Left lobe of liver (tissue), 2 donors: ENCODE data around the gene PRMT3. TPM values are rescaled to one million over a fixed set of nuclear protein-coding genes. Genes with fewer than 3 reads are reported as not detected.
"Not testable (repeated sequence)": the region's sequence is repeated elsewhere in the genome, so short reads cannot be mapped to it uniquely, and the experiment has no call there.

ENCODE experiments used
- ATAC-seq: fragments of 200-7000 bp; cut with Tn5 transposase; one replicate; pipeline ENCODE4 v1.9.1; 2020; ENCODE audit warnings: mild to moderate bottlenecking, moderate library complexity
- DNase-seq: peaks from one replicate; pipeline ENCODE4 v3.0.0-alpha.2; 2020; ENCODE audit warnings: low spot score
- total RNA-seq: library from RNA; stranded (reverse); gene quantifications from one replicate; pipeline ENCODE4 v1.2.1, GENCODE V29; 2021
- donor health status: DM: no; HTN: no; CAD: no; lungs with moderate emphysema.
- donor health status: DM: no; HTN: yes; CAD: no.

PRMT3 gene
- total RNA-seq, result 4.1 TPM

GRCh38 chr11:20387261-20388095 lies at the start of gene PRMT3:
PRMT3 (plus strand) TSS chr11:20387716; CDS start chr11:20387747, 31 bp downstream.
- ATAC-seq (peak; percentile 95), DNase-seq (peak; percentile 97)

DNA sequence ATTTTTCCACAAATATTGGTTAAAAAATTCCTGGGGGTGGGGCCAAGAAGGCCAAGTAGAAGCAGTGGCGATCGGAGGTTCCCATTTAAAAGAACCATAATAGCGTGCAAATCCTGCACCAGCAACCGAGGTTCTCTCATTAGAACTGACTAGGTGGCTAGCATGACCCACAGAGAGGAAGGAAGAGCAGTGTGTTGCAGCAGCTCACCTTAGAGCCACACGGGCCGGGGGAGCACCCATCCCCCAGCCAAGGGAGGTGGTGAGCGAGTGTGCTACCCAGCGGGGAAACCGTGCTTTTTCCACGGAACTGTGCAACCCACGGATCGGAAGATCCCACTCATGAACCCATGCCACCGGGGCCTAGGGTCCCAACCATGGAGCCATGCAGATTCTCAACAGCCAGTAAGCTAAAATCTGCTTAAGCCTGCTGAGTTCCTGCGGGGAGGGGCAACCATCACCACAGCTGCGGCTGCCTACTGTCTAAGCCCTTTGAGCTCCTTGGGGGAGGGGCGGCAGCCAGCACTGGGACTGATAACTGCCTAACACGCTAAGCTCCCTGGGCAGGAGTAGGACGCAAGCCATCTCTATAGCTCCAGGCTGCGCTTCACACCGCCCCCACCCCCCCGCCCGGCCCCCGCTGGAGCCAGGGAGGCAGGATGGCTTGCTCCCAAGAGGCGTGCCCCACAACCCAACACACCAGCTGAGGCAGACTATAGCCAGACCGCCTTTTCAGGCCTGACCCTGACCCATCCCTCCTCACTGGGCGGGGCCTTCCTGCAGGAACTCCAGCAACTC lies 45.0 kb upstream of the PRMT3 start:
- DNase-seq (no peak), ATAC-seq (no peak)

GRCh38 chr11:20351136-20351535 lies 36.4 kb upstream of the PRMT3 start:
- DNase-seq (no peak), ATAC-seq (no peak)

- ATAC-seq (no peak), DNase-seq (no peak)
Observed at GRCh38 chr11:20351751-20352262, 35.7 kb upstream of the PRMT3 start.

- DNase-seq (no peak), ATAC-seq (peak; percentile 72)
Observed at GRCh38 chr11:20353829-20354434, 33.6 kb upstream of the PRMT3 start.

GRCh38 chr11:20355221-20356219 lies 32.0 kb upstream of the PRMT3 start:
- peak; percentile 55 for DNase-seq
- peak; percentile 81 for ATAC-seq

DNA sequence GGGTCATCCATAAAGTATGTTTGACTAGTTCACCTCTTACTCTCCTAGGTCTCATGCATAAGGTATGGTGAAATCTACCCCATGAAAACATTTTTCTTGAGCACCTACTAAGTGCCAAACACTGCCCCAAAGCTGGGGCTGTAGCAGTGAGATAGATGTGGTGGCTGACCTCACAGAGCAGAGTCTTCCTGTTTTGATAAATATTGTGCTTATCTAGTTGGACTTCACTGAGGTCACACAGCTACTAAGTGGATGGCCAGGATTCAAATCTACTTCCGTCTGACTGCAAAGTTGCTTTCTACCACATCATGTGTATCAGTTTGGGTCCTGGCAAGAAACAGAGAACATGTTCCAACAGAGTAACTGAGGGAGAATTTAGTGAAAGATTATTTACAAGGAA lies 30.4 kb upstream of the PRMT3 start:
- DNase-seq, result no peak
- ATAC-seq, result peak; percentile 50

DNA sequence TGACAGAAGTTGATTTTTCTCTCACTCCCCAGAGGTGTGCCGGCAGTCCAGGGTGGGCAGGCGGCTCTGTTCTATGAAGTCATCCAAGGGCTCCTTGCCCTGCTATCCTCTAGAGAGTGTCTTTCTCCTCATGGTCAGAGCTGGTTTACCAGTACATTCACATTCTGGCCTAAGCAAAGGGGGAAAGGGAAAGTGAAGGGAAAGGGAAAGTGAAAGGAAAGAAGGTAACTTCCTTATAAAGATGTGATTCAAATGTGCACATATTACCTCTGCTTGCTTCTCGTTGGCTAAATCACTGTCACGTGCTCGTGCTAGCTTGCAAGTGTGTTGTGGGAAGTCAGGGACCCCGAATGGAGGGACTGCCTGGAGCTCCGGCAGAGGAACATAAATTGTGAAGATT lies 26.9 kb upstream of the PRMT3 start:
- DNase-seq (peak; percentile 50), ATAC-seq (peak; percentile 56)

DNA sequence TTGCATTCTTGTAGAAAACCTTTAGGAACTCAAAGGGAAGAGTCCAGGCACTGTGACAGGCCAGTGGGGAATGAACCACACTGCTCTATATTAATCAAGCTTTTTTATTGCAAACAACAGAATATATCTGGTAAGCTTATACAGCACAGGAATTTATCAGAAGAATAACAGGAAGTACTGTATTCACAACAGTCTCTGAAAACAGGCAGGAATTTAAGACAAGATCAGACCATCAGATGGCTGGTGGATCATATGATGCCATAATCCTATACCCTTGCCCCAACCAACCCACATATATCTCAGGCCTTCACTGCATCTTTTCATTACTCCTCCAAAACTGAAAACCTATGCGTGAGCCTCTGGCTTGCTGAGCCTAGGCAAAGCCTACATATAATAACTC lies 25.0 kb upstream of the PRMT3 start:
- DNase-seq (no peak), ATAC-seq (no peak)

- DNase-seq (no peak), ATAC-seq (peak; percentile 3)
Observed at GRCh38 chr11:20363149-20363499, 24.4 kb upstream of the PRMT3 start.

DNA sequence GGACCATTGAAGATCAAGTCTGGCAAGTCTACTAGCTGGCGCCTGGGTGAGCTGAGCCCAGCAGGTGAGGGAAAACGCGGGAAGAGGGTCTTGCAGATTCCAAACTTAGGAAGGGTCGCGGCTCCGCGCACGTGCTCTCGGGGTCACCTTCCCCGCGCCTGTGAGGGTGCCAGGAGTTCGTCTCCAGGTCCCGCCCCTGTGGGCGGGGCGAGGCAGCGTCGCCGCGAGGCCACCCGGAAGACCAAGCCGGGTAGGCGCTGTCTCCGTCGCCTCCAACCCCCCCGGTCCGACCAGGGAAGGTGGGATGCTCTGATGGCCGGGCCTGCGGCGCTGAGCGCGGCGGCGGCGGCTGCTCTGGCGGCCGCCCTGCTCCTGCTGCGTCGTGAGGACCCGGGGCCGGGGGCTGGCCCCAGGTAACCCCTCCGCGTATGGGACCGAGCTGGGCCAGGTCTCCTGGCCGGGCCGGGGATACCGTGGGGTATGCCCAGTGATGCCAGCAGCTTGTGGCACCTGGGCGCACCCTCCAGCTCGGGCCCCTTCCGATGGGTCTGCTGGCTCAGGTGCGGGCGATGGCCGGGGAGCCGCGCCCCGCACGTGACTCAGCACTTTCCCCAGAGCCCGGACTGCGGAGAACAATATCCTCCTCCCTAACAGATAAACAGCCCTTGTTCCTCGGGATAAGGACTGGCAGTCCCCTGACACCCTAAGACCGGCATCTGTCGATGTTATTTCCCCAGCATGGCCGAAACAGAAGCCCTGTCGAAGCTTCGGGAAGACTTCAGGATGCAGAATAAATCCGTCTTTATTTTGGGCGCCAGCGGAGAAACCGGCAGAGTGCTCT lies 23.8 kb upstream of the PRMT3 start, which contains the start of gene HTATIP2:
Gene HTATIP2, plus strand, starts transcription at position 215 of the 841 bp plus-strand sequence. Its CDS starts 524 bp downstream, at position 739.
- ATAC-seq (peak; percentile 91), DNase-seq (peak; percentile 78)

- DNase-seq (peak; percentile 47), ATAC-seq (peak; percentile 40)
Observed at GRCh38 chr11:20364341-20364792, 23.1 kb upstream of the PRMT3 start.

DNA sequence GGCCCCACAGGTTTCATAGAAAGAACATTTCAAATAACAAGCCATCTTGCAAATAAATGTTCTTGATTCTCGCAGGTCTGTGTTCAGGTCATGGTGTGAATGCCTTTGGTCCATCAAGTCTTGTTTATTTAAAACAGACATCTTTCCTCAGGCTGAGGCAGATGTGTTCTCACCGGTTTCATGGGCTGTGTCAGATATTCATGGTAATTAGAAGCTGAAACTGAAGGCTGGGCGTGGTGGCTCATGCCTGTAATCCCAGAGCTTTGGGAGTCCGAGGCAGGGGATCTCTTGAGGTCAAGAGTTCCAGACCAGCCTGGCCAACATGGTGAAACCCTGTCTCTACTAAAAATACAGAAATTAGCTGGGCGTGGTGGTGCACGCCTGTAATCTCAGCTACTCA lies 22.1 kb upstream of the PRMT3 start:
- not testable (repeated sequence) for ATAC-seq, DNase-seq

- ATAC-seq, result no peak
- no peak for DNase-seq
Observed at GRCh38 chr11:20367313-20367948, 20.1 kb upstream of the PRMT3 start.

DNA sequence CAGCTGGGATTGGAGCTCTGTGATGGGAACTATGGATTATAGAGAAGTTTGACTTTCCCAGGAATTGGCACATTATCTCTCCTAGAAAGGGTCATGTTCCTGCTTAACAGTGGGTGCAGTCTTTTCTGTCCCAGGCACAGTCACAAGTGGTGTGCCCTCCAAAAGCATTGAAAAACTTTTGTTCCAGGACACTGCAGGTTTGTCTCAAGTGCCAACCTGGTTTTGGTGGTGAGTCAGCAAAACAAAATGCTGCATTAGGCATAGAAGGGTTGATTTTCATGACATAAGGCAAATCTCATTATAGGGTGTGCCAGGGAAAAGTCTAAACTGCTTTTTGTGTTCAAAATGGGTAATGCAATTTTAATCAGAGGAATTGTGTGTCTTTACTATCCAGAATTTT lies 19.1 kb upstream of the PRMT3 start:
- ATAC-seq (no peak), DNase-seq (no peak)

DNA sequence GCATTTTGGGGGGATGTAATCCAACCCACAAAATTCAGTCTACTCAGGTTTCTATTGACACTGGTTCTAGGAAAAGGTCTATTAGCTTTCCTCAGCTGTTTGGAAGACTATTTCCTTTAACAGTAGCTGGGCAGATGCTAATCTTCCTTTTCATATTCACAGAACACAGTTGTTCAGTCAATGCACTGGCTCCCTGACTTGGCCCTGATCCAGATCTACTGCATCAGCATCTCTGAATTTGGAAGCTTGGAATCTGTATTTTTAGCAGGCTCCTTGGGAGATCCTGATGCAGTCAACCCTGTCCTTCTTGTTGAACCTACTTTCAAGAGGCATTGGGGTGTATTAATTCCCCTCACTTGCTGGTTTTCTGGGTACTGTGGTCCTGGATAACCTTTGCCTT lies 17.7 kb upstream of the PRMT3 start:
- ATAC-seq (no peak), DNase-seq (no peak)

GRCh38 chr11:20372081-20372626 lies 15.4 kb upstream of the PRMT3 start:
- DNase-seq (no peak), ATAC-seq (no peak)

GRCh38 chr11:20373147-20373546 lies 14.4 kb upstream of the PRMT3 start:
- DNase-seq, result no peak
- ATAC-seq, result no peak
